ENCODE data around the gene HPSE2.

Gene HPSE2

GRCh38 chr10:98831391-98831790 lies 404.3 kb downstream of the HPSE2 start:
- H2BK120ac ChIP-seq (ENCODE audit: low read depth, low read length) = no peak overlapping the region
- H3K27me3 ChIP-seq (ENCODE audit: insufficient read depth, low read length, poor library complexity) = no peaks in the 10 kb centered on the region
- no peak overlapping the region for H3K4me2 ChIP-seq (ENCODE audit: low read length)
- no peak overlapping the region for H3K4ac ChIP-seq (ENCODE audit: low read depth, low read length)
- H2BK5ac ChIP-seq (ENCODE audit: low read length) = no peak overlapping the region
- no peak overlapping the region for H3K18ac ChIP-seq (ENCODE audit: low read length)
- no peak for DNase-seq
- no peak overlapping the region for H3K9ac ChIP-seq (ENCODE audit: low read length)
- H4K5ac ChIP-seq (ENCODE audit: low read length) = no peak overlapping the region
- H3K4me1 ChIP-seq (ENCODE audit: control insufficient read depth, low read depth, low read length) = no peaks in the 10 kb centered on the region
- H3K27ac ChIP-seq (ENCODE audit: low read depth, low read length) = no peak overlapping the region
- no peak overlapping the region for H3K56ac ChIP-seq (ENCODE audit: low read length)
- H3K4me3 ChIP-seq (ENCODE audit: low read length) = no peak overlapping the region
- H3K36me3 ChIP-seq (ENCODE audit: control insufficient read depth, insufficient read depth, low read length) = no peaks in the 10 kb centered on the region
- WGBS (ENCODE audit: extremely low coverage, insufficient coverage, low lambda C conversion rate) = no CpG with 5 or more reads among the region's 1 CpG
- no peak overlapping the region for H2AK5ac ChIP-seq (ENCODE audit: low read length)
- H3K23ac ChIP-seq (ENCODE audit: low read length) = no peak overlapping the region
- H4K8ac ChIP-seq (ENCODE audit: low read depth, low read length) = no peak overlapping the region
- H3K79me2 ChIP-seq (ENCODE audit: control insufficient read depth, insufficient read depth, low read length) = no peaks in the 10 kb centered on the region
- no peak overlapping the region for H2BK15ac ChIP-seq (replicated peaks; ENCODE audit: low read depth)
- no peaks in the 10 kb centered on the region for H3K79me1 ChIP-seq (ENCODE audit: low read length)

DNA sequence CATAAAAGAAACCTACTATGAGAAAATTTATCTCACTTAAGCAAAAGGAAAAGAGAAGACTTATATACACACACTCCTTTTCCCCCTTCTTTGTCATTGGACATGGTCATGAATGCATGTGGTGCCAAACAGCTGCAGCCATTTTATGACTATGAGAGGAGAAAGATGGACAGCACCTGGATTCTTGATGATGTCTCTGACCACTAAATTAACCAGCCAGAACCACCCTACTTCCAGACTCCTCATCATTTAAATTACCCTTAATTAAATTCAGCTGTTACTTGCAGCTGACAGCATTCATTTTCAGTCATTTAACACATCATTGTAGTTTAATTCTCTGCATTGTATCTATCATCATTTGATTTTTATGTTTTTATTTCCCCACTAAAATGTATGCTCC lies 409.9 kb downstream of the HPSE2 start:
- Histone ChIP-seq H2BK15ac (replicated peaks; ENCODE audit: low read depth) (no peak overlapping the region), H3K56ac (ENCODE audit: low read length) (no peak overlapping the region), H3K4me3 (ENCODE audit: low read length) (no peak overlapping the region), H3K23ac (ENCODE audit: low read length) (no peak overlapping the region), H4K8ac (ENCODE audit: low read depth, low read length) (no peak overlapping the region), H3K79me2 (ENCODE audit: control insufficient read depth, insufficient read depth, low read length) (no peaks in the 10 kb centered on the region), H3K36me3 (ENCODE audit: control insufficient read depth, insufficient read depth, low read length) (no peaks in the 10 kb centered on the region), H2AK5ac (ENCODE audit: low read length) (no peak overlapping the region), H3K9ac (ENCODE audit: low read length) (no peak overlapping the region), H3K4me2 (ENCODE audit: low read length) (no peak overlapping the region), H3K4me1 (ENCODE audit: control insufficient read depth, low read depth, low read length) (no peaks in the 10 kb centered on the region), H3K27me3 (ENCODE audit: insufficient read depth, low read length, poor library complexity) (no peaks in the 10 kb centered on the region), H2BK5ac (ENCODE audit: low read length) (no peak overlapping the region), H2BK120ac (ENCODE audit: low read depth, low read length) (no peak overlapping the region), H4K5ac (ENCODE audit: low read length) (no peak overlapping the region), H3K79me1 (ENCODE audit: low read length) (no peaks in the 10 kb centered on the region), H3K27ac (ENCODE audit: low read depth, low read length) (no peak overlapping the region), H3K4ac (ENCODE audit: low read depth, low read length) (no peak overlapping the region), H3K18ac (ENCODE audit: low read length) (no peak overlapping the region)
- no peak for DNase-seq

DNA sequence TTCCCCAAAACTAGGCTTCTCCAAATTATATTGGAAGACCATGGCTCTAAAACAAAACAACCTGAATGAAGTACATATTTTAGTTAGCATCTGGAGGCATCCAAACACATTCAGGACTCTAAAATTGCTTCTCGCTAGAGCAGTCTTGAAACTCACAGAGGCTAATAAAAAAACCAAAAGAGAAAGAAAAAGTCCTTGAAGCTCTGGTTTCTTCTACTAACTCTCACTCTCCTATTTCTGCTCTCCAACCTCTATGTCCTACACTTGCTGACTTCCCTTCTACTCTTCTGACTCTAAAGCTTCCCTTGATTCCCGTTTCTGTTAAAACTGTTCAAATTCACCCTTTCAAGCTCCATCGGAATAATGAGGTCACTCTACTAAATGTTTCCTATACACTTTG lies 418.3 kb downstream of the HPSE2 start:
- H3K18ac ChIP-seq (ENCODE audit: low read length) = no peak overlapping the region
- no peak overlapping the region for H3K4me2 ChIP-seq (ENCODE audit: low read length)
- no peak overlapping the region for H4K5ac ChIP-seq (ENCODE audit: low read length)

DNA sequence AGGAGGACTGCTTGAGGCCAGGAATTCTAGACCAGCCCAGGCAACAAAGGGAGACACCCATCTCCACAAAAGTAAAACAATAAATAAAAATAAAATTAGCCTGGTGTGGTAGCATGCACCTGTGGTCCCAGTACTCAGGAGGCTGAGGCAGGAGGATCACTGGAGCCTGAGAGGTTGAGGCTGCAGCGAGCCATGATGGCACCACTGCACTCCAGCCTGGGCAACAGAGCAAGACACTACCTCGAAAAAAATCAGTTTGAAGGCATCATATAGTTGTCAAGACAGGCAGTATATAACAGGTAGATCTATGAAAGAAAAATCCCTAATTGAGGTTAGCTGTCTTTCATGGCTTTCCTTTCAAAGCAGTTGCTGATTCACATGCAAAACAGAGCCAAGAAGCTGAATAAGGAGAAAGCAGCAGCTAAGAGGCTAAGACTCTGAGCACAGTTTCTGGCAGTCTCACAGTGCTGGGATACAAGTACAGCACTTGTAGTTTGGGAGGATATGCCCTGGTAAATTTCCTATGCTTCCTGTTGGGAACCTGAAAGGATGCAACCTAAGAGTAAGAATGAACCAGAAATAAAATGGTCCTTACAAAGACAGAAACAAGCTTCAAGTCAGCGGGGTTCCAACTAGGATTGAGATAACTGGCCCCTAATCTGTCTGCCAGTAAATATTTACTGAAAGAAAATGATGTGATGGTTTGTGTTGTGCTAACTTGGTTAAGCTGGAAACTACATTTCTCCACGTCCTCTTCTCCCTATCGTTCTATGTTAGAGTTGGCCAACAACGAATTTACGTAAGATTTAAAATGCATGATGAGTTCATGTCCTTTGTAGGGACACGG lies 420.4 kb downstream of the HPSE2 start:
- H3K23ac ChIP-seq (ENCODE audit: low read length) = no peak overlapping the region
- WGBS (ENCODE audit: extremely low coverage, insufficient coverage, low lambda C conversion rate) = no CpG with 5 or more reads among the region's 8 CpGs
- H2BK120ac ChIP-seq (ENCODE audit: low read depth, low read length) = no peak overlapping the region
- no peaks in the 10 kb centered on the region for H3K27me3 ChIP-seq (ENCODE audit: insufficient read depth, low read length, poor library complexity)
- no peak overlapping the region for H3K4me2 ChIP-seq (ENCODE audit: low read length)
- H3K4ac ChIP-seq (ENCODE audit: low read depth, low read length) = no peak overlapping the region
- no peaks in the 10 kb centered on the region for H3K4me1 ChIP-seq (ENCODE audit: control insufficient read depth, low read depth, low read length)
- no peak overlapping the region for H2BK15ac ChIP-seq (replicated peaks; ENCODE audit: low read depth)
- no peak overlapping the region for H3K27ac ChIP-seq (ENCODE audit: low read depth, low read length)
- H2AK5ac ChIP-seq (ENCODE audit: low read length) = no peak overlapping the region
- H3K56ac ChIP-seq (ENCODE audit: low read length) = no peak overlapping the region
- H3K4me3 ChIP-seq (ENCODE audit: low read length) = no peak overlapping the region
- H3K9ac ChIP-seq (ENCODE audit: low read length) = no peak overlapping the region
- H3K79me2 ChIP-seq (ENCODE audit: control insufficient read depth, insufficient read depth, low read length) = no peaks in the 10 kb centered on the region
- no peaks in the 10 kb centered on the region for H3K36me3 ChIP-seq (ENCODE audit: control insufficient read depth, insufficient read depth, low read length)
- no peak overlapping the region for H2BK5ac ChIP-seq (ENCODE audit: low read length)
- no peak overlapping the region for H3K18ac ChIP-seq (ENCODE audit: low read length)
- H4K5ac ChIP-seq (ENCODE audit: low read length) = no peak overlapping the region
- DNase-seq = peak; percentile 37
- H3K79me1 ChIP-seq (ENCODE audit: low read length) = no peaks in the 10 kb centered on the region
- H4K8ac ChIP-seq (ENCODE audit: low read depth, low read length) = no peak overlapping the region

More for the DNA sequence above, 418.3 kb downstream of the HPSE2 start:
- Histone ChIP-seq H3K4me1 (ENCODE audit: control insufficient read depth, low read depth, low read length) (no peaks in the 10 kb centered on the region), H3K23ac (ENCODE audit: low read length) (no peak overlapping the region), H3K36me3 (ENCODE audit: control insufficient read depth, insufficient read depth, low read length) (no peaks in the 10 kb centered on the region), H3K4me3 (ENCODE audit: low read length) (no peak overlapping the region), H4K8ac (ENCODE audit: low read depth, low read length) (no peak overlapping the region), H3K4ac (ENCODE audit: low read depth, low read length) (no peak overlapping the region), H2AK5ac (ENCODE audit: low read length) (no peak overlapping the region), H3K27me3 (ENCODE audit: insufficient read depth, low read length, poor library complexity) (no peaks in the 10 kb centered on the region), H3K56ac (ENCODE audit: low read length) (no peak overlapping the region), H2BK5ac (ENCODE audit: low read length) (no peak overlapping the region), H3K79me1 (ENCODE audit: low read length) (no peaks in the 10 kb centered on the region), H2BK15ac (replicated peaks; ENCODE audit: low read depth) (no peak overlapping the region), H3K79me2 (ENCODE audit: control insufficient read depth, insufficient read depth, low read length) (no peaks in the 10 kb centered on the region), H3K9ac (ENCODE audit: low read length) (no peak overlapping the region), H3K27ac (ENCODE audit: low read depth, low read length) (no peak overlapping the region), H2BK120ac (ENCODE audit: low read depth, low read length) (no peak overlapping the region)
- WGBS (ENCODE audit: extremely low coverage, insufficient coverage, low lambda C conversion rate) = no CpG with 5 or more reads among the region's 3 CpGs
- DNase-seq = no peak

- Histone ChIP-seq H3K4me1 (ENCODE audit: control insufficient read depth, low read depth, low read length) (no peaks in the 10 kb centered on the region), H3K79me1 (ENCODE audit: low read length) (no peaks in the 10 kb centered on the region), H3K4ac (ENCODE audit: low read depth, low read length) (no peak overlapping the region), H3K4me2 (ENCODE audit: low read length) (no peak overlapping the region), H3K9ac (ENCODE audit: low read length) (no peak overlapping the region), H3K79me2 (ENCODE audit: control insufficient read depth, insufficient read depth, low read length) (no peaks in the 10 kb centered on the region), H2BK15ac (replicated peaks; ENCODE audit: low read depth) (no peak overlapping the region), H3K56ac (ENCODE audit: low read length) (no peak overlapping the region), H3K36me3 (ENCODE audit: control insufficient read depth, insufficient read depth, low read length) (no peaks in the 10 kb centered on the region), H4K8ac (ENCODE audit: low read depth, low read length) (no peak overlapping the region), H3K23ac (ENCODE audit: low read length) (no peak overlapping the region), H3K27ac (ENCODE audit: low read depth, low read length) (no peak overlapping the region), H2AK5ac (ENCODE audit: low read length) (no peak overlapping the region), H4K5ac (ENCODE audit: low read length) (no peak overlapping the region), H3K27me3 (ENCODE audit: insufficient read depth, low read length, poor library complexity) (no peaks in the 10 kb centered on the region), H2BK120ac (ENCODE audit: low read depth, low read length) (no peak overlapping the region), H3K18ac (ENCODE audit: low read length) (no peak overlapping the region), H2BK5ac (ENCODE audit: low read length) (no peak overlapping the region), H3K4me3 (ENCODE audit: low read length) (no peak overlapping the region)
- no CpG with 5 or more reads among the region's 3 CpGs for WGBS (ENCODE audit: extremely low coverage, insufficient coverage, low lambda C conversion rate)
- DNase-seq = no peak
Observed at GRCh38 chr10:98814470-98814869, 421.2 kb downstream of the HPSE2 start.

Measured in mesendoderm (in vitro differentiated cells).